SU-DHL-6 (cell line): ENCODE data around the gene MCF2L2.

Source experiments
- EZH2phosphoT487 ChIP-seq: fragments of 200-600 bp; sonication (generic), shearing (Covaris generic); conservative IDR thresholded peaks from 2 replicates; pipeline ENCODE4 v1.6.1; 2018; ENCODE audit warnings: mild to moderate bottlenecking, antibody characterized with exemption, low read length, moderate library complexity, mixed read lengths
- TF ChIP-seq, protein P1 (sequence below): fragments of 200-600 bp; sonication (generic); IDR thresholded peaks from one replicate; pipeline ENCODE4 v1.5.1; 2017; ENCODE audit warnings: antibody characterized with exemption, mild to moderate bottlenecking, low read length, moderate library complexity; ENCODE audit not compliant: insufficient read depth, poor library complexity, severe bottlenecking

DNA sequence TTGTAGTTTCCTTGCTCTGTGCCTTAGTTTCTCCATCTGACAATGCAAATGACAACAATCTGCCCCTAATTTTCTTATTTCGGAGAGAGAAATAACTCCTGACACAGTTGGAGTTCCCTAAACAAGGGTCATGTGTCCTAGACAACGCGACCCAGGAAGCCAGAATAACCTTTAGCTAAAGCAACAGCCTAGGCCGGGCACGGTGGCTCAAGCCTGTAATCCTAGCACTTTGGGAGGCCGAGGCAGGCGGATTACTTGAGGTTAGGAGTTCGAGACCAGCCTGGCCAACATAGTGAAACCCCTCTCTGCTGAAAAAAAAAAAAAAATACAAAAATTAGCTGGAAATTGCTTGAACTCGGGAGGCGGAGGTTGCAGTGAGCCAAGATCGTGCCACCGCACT lies 49.9 kb downstream of the MCF2L2 start:
- TF ChIP-seq, protein P1, sequence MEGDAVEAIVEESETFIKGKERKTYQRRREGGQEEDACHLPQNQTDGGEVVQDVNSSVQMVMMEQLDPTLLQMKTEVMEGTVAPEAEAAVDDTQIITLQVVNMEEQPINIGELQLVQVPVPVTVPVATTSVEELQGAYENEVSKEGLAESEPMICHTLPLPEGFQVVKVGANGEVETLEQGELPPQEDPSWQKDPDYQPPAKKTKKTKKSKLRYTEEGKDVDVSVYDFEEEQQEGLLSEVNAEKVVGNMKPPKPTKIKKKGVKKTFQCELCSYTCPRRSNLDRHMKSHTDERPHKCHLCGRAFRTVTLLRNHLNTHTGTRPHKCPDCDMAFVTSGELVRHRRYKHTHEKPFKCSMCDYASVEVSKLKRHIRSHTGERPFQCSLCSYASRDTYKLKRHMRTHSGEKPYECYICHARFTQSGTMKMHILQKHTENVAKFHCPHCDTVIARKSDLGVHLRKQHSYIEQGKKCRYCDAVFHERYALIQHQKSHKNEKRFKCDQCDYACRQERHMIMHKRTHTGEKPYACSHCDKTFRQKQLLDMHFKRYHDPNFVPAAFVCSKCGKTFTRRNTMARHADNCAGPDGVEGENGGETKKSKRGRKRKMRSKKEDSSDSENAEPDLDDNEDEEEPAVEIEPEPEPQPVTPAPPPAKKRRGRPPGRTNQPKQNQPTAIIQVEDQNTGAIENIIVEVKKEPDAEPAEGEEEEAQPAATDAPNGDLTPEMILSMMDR, result no peak
- no peak for TF ChIP-seq EZH2phosphoT487
